K562 (cell line): ENCODE measurements around the gene EFNA2. TPM values are rescaled to one million over a fixed set of nuclear protein-coding genes. Genes with fewer than 3 reads are reported as not detected.

Experiments used
- BCL6 ChIP-seq: fragments of 250-450 bp; sonication (Bioruptor Pico); IDR thresholded peaks from 2 replicates; pipeline ENCODE4 v1.4.0; 2020
- BRD4 ChIP-seq: fragments of 200-600 bp; sonication (generic); IDR thresholded peaks from 2 replicates; pipeline ENCODE4 v1.6.1; 2017; ENCODE audit warnings: inconsistent platforms
- CBX3 ChIP-seq, 2 experiments: IDR thresholded peaks; 1 replicate in 1 of 2; 2 replicates in 1 of 2; pipeline ENCODE4 v1.6.1; 2012; ENCODE audit warnings: inconsistent platforms in 2 of 2, low read length in 2 of 2, borderline replicate concordance in 1 of 2, control low read depth in 1 of 2
- CEBPZ ChIP-seq: fragments of 150-350 bp; IDR thresholded peaks from 2 replicates; pipeline ENCODE4 v1.6.1; 2014; ENCODE audit warnings: low read depth, mild to moderate bottlenecking, low read length, borderline replicate concordance
- FUS ChIP-seq: fragments of 200-400 bp; formaldehyde crosslinking; optimal IDR thresholded peaks from 2 replicates; pipeline ENCODE3; 2017; ENCODE audit warnings: low read depth, low read length
- KAT7 ChIP-seq: sonication (generic); formaldehyde crosslinking; IDR thresholded peaks from 2 replicates; pipeline ENCODE4 v1.8.0; 2022; ENCODE audit warnings: missing genetic modification reagents, mild to moderate bottlenecking, borderline replicate concordance
- KLF6 ChIP-seq: fragments of 250-450 bp; sonication (Bioruptor Pico); IDR thresholded peaks from 2 replicates; pipeline ENCODE4 v1.4.0; 2020; ENCODE audit warnings: mild to moderate bottlenecking, moderate library complexity, borderline replicate concordance
- NCOA2 ChIP-seq, 2 experiments: fragments of 450-650 bp; IDR thresholded peaks; 2 replicates each; pipeline ENCODE4 v1.6.1; 2018; ENCODE audit warnings: mild to moderate bottlenecking in 2 of 2, moderate library complexity in 1 of 2; ENCODE audit not compliant: partially characterized antibody in 2 of 2
- SRSF1 ChIP-seq: fragments of 200-400 bp; formaldehyde crosslinking; IDR thresholded peaks from 2 replicates; pipeline ENCODE4 v1.6.1; 2017; ENCODE audit warnings: mild to moderate bottlenecking, low read depth, low read length, moderate library complexity
- TAF7 ChIP-seq: fragments of 450-650 bp; IDR thresholded peaks from 2 replicates; pipeline ENCODE4 v1.6.1; 2016; ENCODE audit warnings: missing genetic modification characterization, missing compliant biosample characterization
- TEAD1 ChIP-seq, 2 experiments: fragments of 450-650 bp in 1 of 2; sonication (generic) in 1 of 2; formaldehyde crosslinking; IDR thresholded peaks; 2 replicates each; pipeline versions ENCODE4 v1.4.0 to v1.8.0; 2020 to 2022; ENCODE audit warnings: mild to moderate bottlenecking in 2 of 2, missing genetic modification reagents in 1 of 2
- XRCC4 ChIP-seq: IDR thresholded peaks from one replicate; pipeline ENCODE4 v1.6.1; 2011; ENCODE audit not compliant: insufficient read depth, insufficient read length; ENCODE audit errors: extremely low read depth
- ZBTB7A ChIP-seq: IDR thresholded peaks from 2 replicates; pipeline ENCODE4 v1.6.1; 2011; ENCODE audit warnings: low read depth, mild to moderate bottlenecking, low read length, moderate library complexity, borderline replicate concordance; ENCODE audit not compliant: control insufficient read depth
- ZNF41 ChIP-seq: fragments of 250-450 bp; sonication (Bioruptor Pico); conservative IDR thresholded peaks from 2 replicates; pipeline ENCODE4 v1.4.0; 2020; ENCODE audit warnings: mild to moderate bottlenecking
- ZSCAN29 ChIP-seq: fragments of 450-650 bp; IDR thresholded peaks from 2 replicates; pipeline ENCODE4 v1.6.1; 2017
- polyA plus RNA-seq, 8 experiments: library from polyadenylated mRNA; depleted of rRNA in 4 of 8; stranded (reverse) in 5 of 8; unstranded in 3 of 8; fragments of >200 nt; fragmentation: Nextera tagmentation in 2 of 8; fragmentation: Illumina TruSeq in 1 of 8; extraction: Ambion mirVana in 2 of 8; extraction: Trizol in 1 of 8; gene quantifications; 2 replicates each; pipeline versions ENCODE4 v1.2.1 to v1.2.3, GENCODE V29; 2011 to 2014; ENCODE audit warnings: inconsistent platforms in 1 of 8, missing spikeins in 1 of 8
- total RNA-seq, 7 experiments: library from RNA; depleted of rRNA in 6 of 7; stranded (reverse); fragments of >200 nt in 6 of 7; fragmentation: Illumina TruSeq in 2 of 7; extraction: Trizol in 2 of 7; gene quantifications; 2 replicates each; pipeline versions ENCODE4 v1.2.1 to v1.2.3, GENCODE V29; 2011 to 2021; ENCODE audit warnings: low replicate concordance in 1 of 7
- TF ChIP-seq, protein P1 (sequence below): fragments of 450-650 bp; IDR thresholded peaks from 2 replicates; pipeline ENCODE4 v1.6.1; 2014; ENCODE audit warnings: low read depth, mild to moderate bottlenecking, moderate library complexity, borderline replicate concordance
- TF ChIP-seq, protein P2 (sequence below): sonication (generic); formaldehyde crosslinking; IDR thresholded peaks from 2 replicates; pipeline ENCODE4 v1.8.0; 2022; ENCODE audit warnings: mild to moderate bottlenecking, missing genetic modification reagents
- TF ChIP-seq, protein P3 (sequence below): fragments of 200-400 bp; formaldehyde crosslinking; IDR thresholded peaks from 2 replicates; pipeline ENCODE4 v1.6.1; 2017; ENCODE audit warnings: mild to moderate bottlenecking, low read depth, low read length, moderate library complexity

Gene EFNA2
- total and polyA plus RNA-seq, 9 of the 15 experiments (the other 6 are each of a cell fraction or from before 2014, with no cell fraction given), result 0.11 to 0.44 (median 0.15) TPM; not detected in 6

DNA sequence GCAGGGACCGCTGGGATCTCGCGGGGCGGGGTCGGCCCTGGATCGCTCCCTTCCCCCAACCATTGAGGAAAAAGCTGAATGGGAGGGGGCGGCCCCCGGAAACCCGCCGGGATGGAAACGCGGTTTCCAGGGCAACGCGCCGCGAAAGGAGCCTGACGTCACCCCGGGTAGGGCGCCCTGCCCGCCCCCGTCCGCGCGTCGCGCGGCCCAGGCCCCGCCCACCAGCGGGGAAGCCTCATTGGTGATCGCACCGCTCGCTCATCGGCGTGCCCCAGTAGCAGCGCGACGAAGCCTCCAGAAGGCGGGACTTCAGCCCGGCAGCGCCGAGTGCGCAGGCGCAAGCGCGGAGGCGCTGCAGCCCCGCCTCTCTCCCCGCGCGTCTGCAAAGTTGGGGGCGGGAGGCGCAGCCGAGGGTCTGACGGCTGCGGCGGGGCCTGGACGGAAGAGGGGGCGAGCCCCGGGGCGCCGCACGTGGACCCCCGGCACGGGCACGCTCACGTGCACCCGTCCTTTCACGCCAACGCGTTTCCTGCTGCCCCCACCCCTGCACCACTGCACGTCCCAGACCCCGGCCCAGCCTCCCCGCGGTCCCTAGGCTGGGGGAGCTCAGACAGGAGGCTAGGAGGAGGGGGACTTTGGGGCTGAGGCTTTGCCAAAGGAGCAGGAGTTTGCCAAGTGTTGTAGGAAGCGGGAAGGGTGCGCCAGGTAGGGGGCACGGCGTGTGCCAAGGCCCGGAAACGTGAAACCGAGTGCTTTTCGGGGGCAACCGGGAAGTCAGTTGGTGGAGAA lies 24.7 kb upstream of the EFNA2 start (continued):
- TF ChIP-seq, protein P1, sequence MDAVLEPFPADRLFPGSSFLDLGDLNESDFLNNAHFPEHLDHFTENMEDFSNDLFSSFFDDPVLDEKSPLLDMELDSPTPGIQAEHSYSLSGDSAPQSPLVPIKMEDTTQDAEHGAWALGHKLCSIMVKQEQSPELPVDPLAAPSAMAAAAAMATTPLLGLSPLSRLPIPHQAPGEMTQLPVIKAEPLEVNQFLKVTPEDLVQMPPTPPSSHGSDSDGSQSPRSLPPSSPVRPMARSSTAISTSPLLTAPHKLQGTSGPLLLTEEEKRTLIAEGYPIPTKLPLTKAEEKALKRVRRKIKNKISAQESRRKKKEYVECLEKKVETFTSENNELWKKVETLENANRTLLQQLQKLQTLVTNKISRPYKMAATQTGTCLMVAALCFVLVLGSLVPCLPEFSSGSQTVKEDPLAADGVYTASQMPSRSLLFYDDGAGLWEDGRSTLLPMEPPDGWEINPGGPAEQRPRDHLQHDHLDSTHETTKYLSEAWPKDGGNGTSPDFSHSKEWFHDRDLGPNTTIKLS, result no peak
- TF ChIP-seq, protein P2, sequence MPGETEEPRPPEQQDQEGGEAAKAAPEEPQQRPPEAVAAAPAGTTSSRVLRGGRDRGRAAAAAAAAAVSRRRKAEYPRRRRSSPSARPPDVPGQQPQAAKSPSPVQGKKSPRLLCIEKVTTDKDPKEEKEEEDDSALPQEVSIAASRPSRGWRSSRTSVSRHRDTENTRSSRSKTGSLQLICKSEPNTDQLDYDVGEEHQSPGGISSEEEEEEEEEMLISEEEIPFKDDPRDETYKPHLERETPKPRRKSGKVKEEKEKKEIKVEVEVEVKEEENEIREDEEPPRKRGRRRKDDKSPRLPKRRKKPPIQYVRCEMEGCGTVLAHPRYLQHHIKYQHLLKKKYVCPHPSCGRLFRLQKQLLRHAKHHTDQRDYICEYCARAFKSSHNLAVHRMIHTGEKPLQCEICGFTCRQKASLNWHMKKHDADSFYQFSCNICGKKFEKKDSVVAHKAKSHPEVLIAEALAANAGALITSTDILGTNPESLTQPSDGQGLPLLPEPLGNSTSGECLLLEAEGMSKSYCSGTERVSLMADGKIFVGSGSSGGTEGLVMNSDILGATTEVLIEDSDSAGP (CRISPR knock-in tag), result no peak
- TF ChIP-seq ZBTB7A (peak; percentile 91; the same call in 1 of the 2 replicates), TEAD1 (CRISPR knock-in tag; IDR thresholded peaks at IDR 0.05) (no peak), ZNF41 (CRISPR knock-in tag) (no peak), KAT7 (0 out of 2 replicates have a peak, but pooled peaks have one; percentile 35), CBX3 (IDR thresholded peaks at IDR 0.05; ENCODE audit: borderline replicate concordance in 1 of 2, low read length in 2 of 2) (no peak), TAF7 (tag) (no peak), BRD4 (no peak), BCL6 (CRISPR knock-in tag) (no peak), SRSF1 (no peak), NCOA2 (IDR thresholded peaks at IDR 0.05; ENCODE audit: partially characterized antibody in 2 of 2) (no peak), XRCC4 (no peak), ZSCAN29 (no peak), FUS (no peak), CEBPZ (0 out of 2 replicates have a peak, but pooled peaks have one; percentile 16), KLF6 (CRISPR knock-in tag) (no peak)
- TF ChIP-seq, protein P3, sequence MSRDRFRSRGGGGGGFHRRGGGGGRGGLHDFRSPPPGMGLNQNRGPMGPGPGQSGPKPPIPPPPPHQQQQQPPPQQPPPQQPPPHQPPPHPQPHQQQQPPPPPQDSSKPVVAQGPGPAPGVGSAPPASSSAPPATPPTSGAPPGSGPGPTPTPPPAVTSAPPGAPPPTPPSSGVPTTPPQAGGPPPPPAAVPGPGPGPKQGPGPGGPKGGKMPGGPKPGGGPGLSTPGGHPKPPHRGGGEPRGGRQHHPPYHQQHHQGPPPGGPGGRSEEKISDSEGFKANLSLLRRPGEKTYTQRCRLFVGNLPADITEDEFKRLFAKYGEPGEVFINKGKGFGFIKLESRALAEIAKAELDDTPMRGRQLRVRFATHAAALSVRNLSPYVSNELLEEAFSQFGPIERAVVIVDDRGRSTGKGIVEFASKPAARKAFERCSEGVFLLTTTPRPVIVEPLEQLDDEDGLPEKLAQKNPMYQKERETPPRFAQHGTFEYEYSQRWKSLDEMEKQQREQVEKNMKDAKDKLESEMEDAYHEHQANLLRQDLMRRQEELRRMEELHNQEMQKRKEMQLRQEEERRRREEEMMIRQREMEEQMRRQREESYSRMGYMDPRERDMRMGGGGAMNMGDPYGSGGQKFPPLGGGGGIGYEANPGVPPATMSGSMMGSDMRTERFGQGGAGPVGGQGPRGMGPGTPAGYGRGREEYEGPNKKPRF, result no peak
